Stimulated activated CD4-positive, alpha-beta T cell treated with anti-CD3 and anti-CD28 coated beads, TNF-alpha, amount 100 ng/mL, for 1 hour (primary cell): ENCODE measurements around the gene TXNDC2.

Experiments used
- DNase-seq, 3 donors: peaks; one replicate each; pipeline ENCODE4 v3.0.0-alpha.2; 2020; ENCODE audit warnings: low read depth in 3 of 3, low spot score in 1 of 3

Gene TXNDC2

DNA sequence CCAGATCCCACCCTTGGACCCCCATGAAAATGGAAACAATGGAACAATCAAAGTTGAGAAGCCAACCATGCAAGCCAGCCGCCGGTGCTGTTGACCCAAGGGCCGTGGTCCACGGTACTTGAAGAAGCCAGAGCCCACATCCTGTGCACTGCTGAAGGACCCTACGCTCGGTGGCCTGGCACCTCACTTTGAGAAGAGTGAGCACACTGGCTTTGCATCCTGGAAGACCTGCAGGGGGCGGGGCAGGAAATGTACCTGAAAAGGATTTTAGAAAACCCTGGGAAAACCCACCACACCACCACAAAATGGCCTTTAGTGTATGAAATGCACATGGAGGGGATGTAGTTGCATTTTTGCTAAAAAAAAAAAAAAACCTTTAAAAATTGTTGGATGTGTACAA, 26.5 kb upstream of the TXNDC2 start:
- no peak for DNase-seq

GRCh38 chr18:9860682-9861081, 25.1 kb upstream of the TXNDC2 start:
- no peak for DNase-seq

DNA sequence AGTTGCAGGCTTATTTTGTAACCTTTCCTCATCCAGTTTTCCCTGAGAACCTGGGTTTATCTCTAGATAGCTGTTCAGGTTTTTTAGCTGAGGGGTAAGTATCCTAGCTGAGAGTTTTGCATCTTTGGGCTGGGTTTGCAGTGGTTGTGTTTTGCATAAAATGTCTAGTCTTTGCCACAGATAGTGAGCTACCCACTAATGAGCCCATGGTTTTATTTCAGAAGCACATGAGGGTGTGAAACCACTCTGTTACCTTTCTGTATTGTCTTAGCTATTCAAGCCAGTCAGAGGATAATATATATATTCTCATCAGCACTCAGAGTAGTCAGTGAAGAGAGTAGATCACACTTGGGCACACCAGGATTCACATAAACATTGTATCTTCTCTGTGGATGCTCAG, 24.6 kb upstream of the TXNDC2 start:
- DNase-seq = no peak

GRCh38 chr18:9861933-9862332, 23.8 kb upstream of the TXNDC2 start:
- DNase-seq = no peak

DNA sequence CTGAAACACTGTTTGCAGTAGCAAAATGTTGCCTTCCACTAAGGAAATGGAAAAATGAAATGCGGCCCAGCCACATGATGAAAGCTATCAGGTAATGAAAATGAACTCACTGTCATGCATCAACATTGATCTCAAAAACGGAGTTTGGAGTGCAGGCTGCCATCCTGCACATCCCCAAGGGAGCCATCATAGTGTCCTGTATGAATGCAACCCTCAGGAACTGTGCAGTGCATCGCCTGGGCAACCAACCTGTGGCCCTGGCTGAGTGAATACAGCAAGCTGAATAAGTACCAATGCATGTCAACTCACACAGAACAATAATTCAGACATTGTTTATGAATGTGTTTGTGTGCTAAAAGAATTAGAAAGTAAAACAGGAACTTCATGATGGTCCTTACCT, 23.1 kb upstream of the TXNDC2 start:
- DNase-seq = no peak

- DNase-seq = no peak
Observed at GRCh38 chr18:9863282-9863681, 22.5 kb upstream of the TXNDC2 start.

GRCh38 chr18:9865764-9866490, 19.8 kb upstream of the TXNDC2 start:
- DNase-seq = no peak

- no peak for DNase-seq
Observed at GRCh38 chr18:9866627-9867026, 19.1 kb upstream of the TXNDC2 start.

GRCh38 chr18:9867071-9867594, 18.6 kb upstream of the TXNDC2 start:
- DNase-seq = no peak

- no peak for DNase-seq
Observed at GRCh38 chr18:9868857-9869714, 16.7 kb upstream of the TXNDC2 start.

GRCh38 chr18:9869715-9870430, 15.9 kb upstream of the TXNDC2 start:
- DNase-seq = no peak

DNA sequence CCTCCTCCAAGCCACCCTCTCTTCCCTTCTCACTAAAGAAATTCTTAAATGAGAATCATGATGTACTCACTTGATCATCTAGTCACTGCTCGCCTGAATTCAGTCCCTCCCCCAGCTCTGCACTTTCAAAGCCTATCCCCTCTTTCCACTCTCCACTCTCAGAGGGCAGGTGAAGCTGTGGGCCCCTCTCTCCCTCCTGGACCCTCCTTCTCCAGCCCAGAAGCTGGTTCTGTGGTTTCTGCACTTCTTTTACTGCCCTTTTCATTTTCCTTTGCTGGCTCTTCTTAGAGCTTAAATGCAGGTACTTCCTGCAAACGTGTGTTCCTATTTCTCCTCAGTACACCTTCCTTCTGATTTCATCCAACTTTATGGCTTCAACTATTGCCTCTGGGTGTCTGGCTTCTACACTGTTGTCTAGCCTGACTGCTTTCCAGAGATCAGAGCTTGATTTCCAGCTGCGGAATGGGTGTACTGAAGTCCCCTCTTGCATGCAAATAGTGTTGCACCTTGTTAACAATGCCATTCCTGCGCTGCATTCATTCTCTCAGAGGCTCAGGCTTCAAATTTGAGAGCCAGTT, 15.3 kb upstream of the TXNDC2 start:
- DNase-seq = no peak

- DNase-seq = no peak
Observed at GRCh38 chr18:9871244-9871746, 14.5 kb upstream of the TXNDC2 start.

- no peak for DNase-seq
Observed at GRCh38 chr18:9872823-9873222, 12.9 kb upstream of the TXNDC2 start.

DNA sequence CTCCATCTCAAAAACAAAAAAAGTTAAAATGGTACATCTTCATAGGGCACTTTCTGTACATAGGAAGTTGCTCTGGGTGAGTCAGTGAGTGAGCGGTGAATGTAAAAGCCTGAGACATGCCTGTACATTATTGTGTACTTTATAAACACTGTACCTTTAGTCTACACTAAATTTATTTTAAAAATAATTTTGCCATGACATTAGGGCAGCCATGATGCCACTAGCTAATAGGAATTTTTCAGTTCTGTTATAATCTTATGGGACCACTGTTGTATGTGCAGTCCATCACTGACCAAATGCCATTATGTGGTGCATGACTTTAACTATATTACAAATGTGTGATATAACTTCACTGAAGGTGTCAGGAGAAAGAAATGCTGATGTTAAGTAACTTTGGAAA, 11.0 kb upstream of the TXNDC2 start:
- DNase-seq = no peak

- DNase-seq = no peak
Observed at GRCh38 chr18:9876212-9876866, 9.4 kb upstream of the TXNDC2 start.

GRCh38 chr18:9876867-9877654, 8.7 kb upstream of the TXNDC2 start:
- no peak for DNase-seq

DNA sequence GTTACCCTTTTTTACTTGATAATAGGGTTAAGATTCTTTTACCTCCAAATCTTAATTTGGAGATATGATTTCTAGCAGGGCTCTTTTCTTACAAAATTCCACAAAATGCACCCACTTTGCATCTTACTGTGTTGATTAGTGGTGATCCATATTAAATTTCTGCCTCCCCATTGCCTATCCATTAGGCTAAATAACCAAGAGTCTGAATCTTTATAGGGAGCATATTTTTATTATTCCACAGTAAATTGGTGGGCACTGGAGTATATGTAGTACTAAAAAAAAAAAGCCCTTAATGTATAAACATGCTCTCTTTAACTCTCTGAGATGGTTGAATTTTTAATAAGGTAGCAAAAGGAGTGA, 8.1 kb upstream of the TXNDC2 start:
- DNase-seq = no peak

DNA sequence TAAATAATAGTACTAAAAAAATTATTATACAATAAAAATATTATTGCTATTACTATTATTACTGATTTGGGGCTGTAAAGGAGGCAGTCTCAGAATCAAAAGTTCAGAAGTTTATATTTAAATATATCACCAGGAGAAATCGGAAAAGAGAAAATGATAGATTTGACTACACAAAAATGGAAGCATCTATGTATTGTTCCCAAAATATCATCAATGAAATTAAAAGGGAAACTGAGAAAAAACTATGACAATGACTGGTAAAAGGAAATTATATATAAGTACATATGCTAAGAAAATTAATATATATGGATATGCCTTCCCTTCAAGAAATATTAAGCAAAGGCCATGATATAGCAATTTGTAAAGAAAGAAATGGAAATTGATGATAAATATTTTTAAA, 7.7 kb upstream of the TXNDC2 start:
- DNase-seq = no peak

GRCh38 chr18:9878783-9879242, 7.0 kb upstream of the TXNDC2 start:
- no peak for DNase-seq
